Measurements from ENCODE around the gene KCNK1.
"Not testable (repeated sequence)": the region's sequence is repeated elsewhere in the genome, so short reads cannot be mapped to it uniquely, and the experiment has no call there.

The KCNK1 gene

GRCh38 chr1:233670363-233670762, 56.5 kb downstream of the KCNK1 start:
- not testable (repeated sequence) for DNase-seq

- DNase-seq, result no peak
Measured at GRCh38 chr1:233671286-233671685, 57.4 kb downstream of the KCNK1 start.

GRCh38 chr1:233672732-233673131, 58.8 kb downstream of the KCNK1 start:
- no peak for DNase-seq

GRCh38 chr1:233673261-233673946, 59.5 kb downstream of the KCNK1 start:
- no peak for DNase-seq

- no peak for DNase-seq
Measured at GRCh38 chr1:233673947-233674431, 60.1 kb downstream of the KCNK1 start.

GRCh38 chr1:233675446-233675845, 61.5 kb downstream of the KCNK1 start:
- DNase-seq, result no peak

- no peak for DNase-seq
Measured at GRCh38 chr1:233675893-233676292, 62.0 kb downstream of the KCNK1 start.

- DNase-seq, result no peak
Measured at GRCh38 chr1:233677690-233678354, 63.9 kb downstream of the KCNK1 start.

GRCh38 chr1:233679030-233679429, 65.1 kb downstream of the KCNK1 start:
- DNase-seq, result no peak

- no peak for DNase-seq
Measured at GRCh38 chr1:233679591-233680373, 65.9 kb downstream of the KCNK1 start.

GRCh38 chr1:233681285-233681684, 67.4 kb downstream of the KCNK1 start:
- DNase-seq, result no peak

GRCh38 chr1:233686653-233687052, 72.7 kb downstream of the KCNK1 start:
- DNase-seq, result not testable (repeated sequence)

GRCh38 chr1:233689017-233689747, 75.3 kb downstream of the KCNK1 start:
- DNase-seq, result no peak

- DNase-seq, result no peak
Measured at GRCh38 chr1:233689748-233690254, 75.9 kb downstream of the KCNK1 start.

- no peak for DNase-seq
Measured at GRCh38 chr1:233695901-233696300, 82.0 kb downstream of the KCNK1 start.

- no peak for DNase-seq
Measured at GRCh38 chr1:233700338-233700737, 86.4 kb downstream of the KCNK1 start.

GRCh38 chr1:233704170-233704897, 90.4 kb downstream of the KCNK1 start:
- DNase-seq, result no peak

- DNase-seq, result no peak
Measured at GRCh38 chr1:233704898-233705723, 91.2 kb downstream of the KCNK1 start.

GRCh38 chr1:233707153-233707879, 93.4 kb downstream of the KCNK1 start:
- DNase-seq, result no peak

Data from activated CD4-positive, alpha-beta T cell treated with anti-CD3 and anti-CD28 coated beads for 4 hours (primary cell).